Activated CD4-positive, alpha-beta T cell treated with anti-CD3 and anti-CD28 coated beads, Interleukin-2, amount 10 ng/mL, durations not matched to agents 7 days and 5 days (primary cell): ENCODE data around the gene MYG1. TPM values are rescaled to one million over a fixed set of nuclear protein-coding genes. Genes with fewer than 3 reads are reported as not detected.
"Not testable (repeated sequence)": the region's sequence is repeated elsewhere in the genome, so short reads cannot be mapped to it uniquely, and the experiment has no call there.

Source experiments
- CTCF ChIA-PET: fragments of 350-600 bp; sonication (Branson Sonifier 250); formaldehyde crosslinking; loops from one replicate; lab custom pipeline; 2021; ENCODE audit warnings: antibody characterized with exemption; lab: Charles Lee
- POLR2A ChIA-PET: fragments of 350-600 bp; sonication (Branson Sonifier 250); formaldehyde crosslinking; loops from one replicate; lab custom pipeline; 2021; ENCODE audit warnings: antibody characterized with exemption; lab: Charles Lee
- DNase-seq: peaks from one replicate; pipeline ENCODE4 v3.0.0-alpha.2; 2020
- H3K27ac Mint-ChIP-seq: one replicate; pipeline ENCODE4 v1.8.0; 2021; ENCODE audit warnings: mild to moderate bottlenecking, moderate library complexity, mixed read lengths
- H3K27me3 Mint-ChIP-seq: one replicate; pipeline ENCODE4 v1.8.0; 2021; ENCODE audit warnings: mixed read lengths
- H3K36me3 Mint-ChIP-seq: one replicate; pipeline ENCODE4 v1.8.0; 2021; ENCODE audit warnings: low read depth, mixed read lengths
- H3K4me1 Mint-ChIP-seq: one replicate; pipeline ENCODE4 v1.8.0; 2021; ENCODE audit warnings: mixed read lengths
- H3K4me3 Mint-ChIP-seq: one replicate; pipeline ENCODE4 v1.8.0; 2021; ENCODE audit warnings: mild to moderate bottlenecking, moderate library complexity, mixed read lengths
- H3K9me3 Mint-ChIP-seq: one replicate; pipeline ENCODE4 v1.8.0; 2021; ENCODE audit warnings: mixed read lengths
- total RNA-seq, 2 experiments: library from RNA; stranded (reverse); gene quantifications; one replicate each; pipeline ENCODE4 v1.2.3, GENCODE V29; 2021

MYG1 gene
- total RNA-seq, 2 experiments from 2014 or later, result 47.9 to 56.4 TPM

DNA sequence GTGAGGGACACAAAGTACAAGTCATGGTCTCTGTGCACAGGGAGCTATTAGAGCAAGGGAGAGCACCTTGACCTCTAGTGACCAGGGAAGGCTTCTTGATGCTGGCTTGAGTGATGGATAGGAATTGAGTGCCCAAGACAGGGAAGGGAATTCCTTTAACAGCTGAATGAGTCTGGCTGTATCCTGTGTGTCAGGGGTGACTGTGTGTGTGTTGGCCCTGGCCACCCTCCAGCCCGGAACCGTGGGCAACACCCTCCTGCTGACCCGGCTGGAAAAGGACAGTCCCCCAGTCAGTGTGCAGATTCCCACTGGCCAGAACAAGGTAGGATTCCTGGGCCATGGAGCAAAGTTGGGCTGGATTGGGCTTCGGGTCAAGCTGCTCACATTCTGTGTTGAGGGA lies 9.6 kb upstream of the MYG1 start:
- H3K4me1 Mint-ChIP-seq, result peaks cover 19% of the 10 kb centered on the region
- H3K36me3 Mint-ChIP-seq, result peaks cover 62% of the 10 kb centered on the region
- CTCF ChIA-PET, result interaction anchor here (0.7 to 5.5 kb wide), 8 partner anchors 10 to 76 kb away, joined by 3 to 22 read pairs (median 8); partner anchors contain the start of genes AAAS, ESPL1 and MYG1
- no peak overlapping the region for H3K27ac Mint-ChIP-seq
- no peaks in the 10 kb centered on the region for H3K9me3 Mint-ChIP-seq
- no peaks in the 10 kb centered on the region for H3K27me3 Mint-ChIP-seq
- no peak for DNase-seq
- POLR2A ChIA-PET, result no interaction called here
- no peak overlapping the region for H3K4me3 Mint-ChIP-seq

DNA sequence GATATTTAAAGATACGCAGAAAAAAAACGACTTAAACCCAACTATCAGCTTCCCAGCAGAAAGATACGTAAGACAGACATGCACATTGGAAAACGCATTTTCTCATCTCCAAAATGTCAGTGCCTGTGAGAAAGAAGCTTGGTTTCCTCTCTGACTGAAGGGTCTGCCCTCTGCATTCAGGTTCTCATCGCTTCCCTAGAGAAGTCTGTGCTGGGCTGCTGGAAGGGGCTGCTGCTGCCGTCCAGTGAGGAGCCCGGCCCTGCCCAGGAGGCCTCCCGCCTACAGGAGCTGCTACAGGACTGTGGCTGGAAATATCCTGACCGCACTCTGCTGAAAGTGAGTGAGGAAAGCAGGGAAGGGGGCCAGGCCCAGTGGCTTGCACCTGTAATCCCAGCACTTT lies 8.8 kb upstream of the MYG1 start:
- no peak for DNase-seq
- Mint-ChIP-seq H3K36me3 (peaks cover 62% of the 10 kb centered on the region), H3K4me1 (peaks cover 25% of the 10 kb centered on the region), H3K4me3 (no peak overlapping the region), H3K27me3 (no peaks in the 10 kb centered on the region), H3K9me3 (no peaks in the 10 kb centered on the region), H3K27ac (no peak overlapping the region)
- ChIA-PET CTCF (interaction anchor here (0.8 to 5.5 kb wide), 8 partner anchors 9 to 77 kb away, joined by 3 to 22 read pairs (median 4); partner anchors contain the start of genes AAAS, ESPL1 and MYG1), POLR2A (no interaction called here)

DNA sequence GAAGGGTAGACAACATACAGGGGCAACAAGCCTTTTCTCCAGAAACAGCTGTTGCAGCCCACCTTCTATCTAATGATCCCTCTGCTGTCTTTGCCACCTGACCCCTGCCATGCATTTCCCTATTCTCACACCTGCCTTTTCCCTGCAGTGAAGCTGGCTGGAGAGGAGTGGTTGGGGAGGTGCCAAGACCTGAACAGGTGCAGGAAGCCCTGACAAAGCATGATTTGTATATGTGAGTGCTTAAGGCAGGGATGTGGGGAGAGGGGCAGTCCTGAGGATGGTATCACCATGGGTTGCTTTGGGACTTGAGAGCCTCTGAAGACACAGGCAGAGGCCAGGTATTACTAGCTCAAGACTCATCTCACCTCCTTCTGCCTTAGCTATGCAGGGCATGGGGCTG lies 7.1 kb upstream of the MYG1 start:
- ChIA-PET CTCF (interaction anchor here (0.7 to 5.5 kb wide), 5 partner anchors 16 to 244 kb away, joined by 3 to 22 read pairs (median 5); partner anchors contain the start of gene AAAS), POLR2A (no interaction called here)
- H3K4me1 Mint-ChIP-seq, result peaks cover 39% of the 10 kb centered on the region
- H3K27me3 Mint-ChIP-seq, result no peaks in the 10 kb centered on the region
- H3K4me3 Mint-ChIP-seq, result no peak overlapping the region
- H3K9me3 Mint-ChIP-seq, result no peaks in the 10 kb centered on the region
- peaks cover 63% of the 10 kb centered on the region for H3K36me3 Mint-ChIP-seq
- H3K27ac Mint-ChIP-seq, result no peak overlapping the region
- no peak for DNase-seq

DNA sequence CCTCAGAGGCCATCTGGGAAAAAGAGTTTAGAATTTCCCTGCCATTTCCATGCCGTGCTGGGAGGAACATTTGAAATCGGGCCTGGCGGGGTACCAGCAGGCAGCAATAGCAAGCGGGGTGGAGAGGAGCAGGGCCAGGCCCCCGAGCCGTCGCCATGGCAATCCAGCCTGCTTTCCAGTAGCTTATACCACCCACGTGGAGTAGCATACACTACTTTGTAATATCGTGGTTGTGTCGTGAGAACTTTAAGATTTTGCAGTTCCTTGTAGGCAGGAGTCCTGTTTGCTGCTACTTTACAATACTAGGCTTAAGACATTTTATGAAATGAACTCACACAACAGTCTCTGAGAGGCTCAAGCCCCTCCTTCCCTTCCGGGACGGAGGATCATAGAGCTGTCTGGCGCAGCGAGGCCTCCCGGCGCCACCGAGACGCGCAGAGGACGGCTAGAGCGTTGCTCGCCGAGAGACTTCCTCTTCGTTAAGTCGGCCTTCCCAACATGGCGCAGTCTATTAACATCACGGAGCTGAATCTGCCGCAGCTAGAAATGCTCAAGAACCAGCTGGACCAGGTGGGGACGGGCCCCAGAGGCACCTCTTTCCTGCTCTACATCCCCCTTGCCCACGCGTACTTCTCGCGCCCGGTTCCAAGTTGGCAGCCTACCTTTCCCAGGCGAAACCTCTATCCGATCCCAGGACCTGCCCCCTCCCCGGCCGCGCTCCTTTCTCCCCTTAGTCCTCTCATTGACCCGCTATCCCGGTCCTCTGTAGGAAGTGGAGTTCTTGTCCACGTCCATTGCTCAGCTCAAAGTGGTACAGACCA lies 4.2 kb upstream of the MYG1 start, which contains the start of gene PFDN5:
PFDN5 (plus strand) TSS at position 473 of the 821 bp plus-strand sequence; CDS start at position 499, 26 bp downstream.
- peak; percentile 92 for DNase-seq
- ChIA-PET POLR2A (interaction anchor here (0.5 to 1.1 kb wide), 5 partner anchors 13 to 213 kb away, joined by 3 to 8 read pairs (median 3); partner anchors contain the start of gene AAAS), CTCF (interaction anchor here (0.5 to 1.8 kb wide), 18 partner anchors 8 to 126 kb away, joined by 3 to 20 read pairs (median 4); partner anchors contain the start of genes AAAS and ITGB7)
- H3K4me3 Mint-ChIP-seq, result peak within 1 kb of the TSS; percentile 97
- peak within 1 kb of the TSS; percentile 91 for H3K27ac Mint-ChIP-seq
- H3K4me1 Mint-ChIP-seq, result peaks cover 50% of the 10 kb centered on the region
- H3K36me3 Mint-ChIP-seq, result peaks cover 56% of the 10 kb centered on the region
- no peaks in the 10 kb centered on the region for H3K27me3 Mint-ChIP-seq
- no peaks in the 10 kb centered on the region for H3K9me3 Mint-ChIP-seq

DNA sequence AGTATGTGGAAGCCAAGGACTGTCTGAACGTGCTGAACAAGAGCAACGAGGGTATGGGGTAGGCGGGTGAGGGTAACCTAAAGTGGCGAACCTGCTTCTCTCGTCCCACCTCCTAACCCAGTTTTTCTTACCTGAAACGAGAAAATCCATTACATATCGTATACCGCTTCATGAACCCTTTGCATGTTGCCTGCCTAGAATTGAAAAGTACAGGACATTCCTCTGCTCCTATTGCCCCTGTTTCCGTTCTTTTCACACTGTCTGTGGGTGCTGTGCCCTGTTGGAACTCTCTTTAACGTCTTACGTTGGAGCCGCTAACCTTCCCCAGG lies 3.6 kb upstream of the MYG1 start:
- H3K36me3 Mint-ChIP-seq, result peaks cover 55% of the 10 kb centered on the region
- peaks cover 56% of the 10 kb centered on the region for H3K4me1 Mint-ChIP-seq

DNA sequence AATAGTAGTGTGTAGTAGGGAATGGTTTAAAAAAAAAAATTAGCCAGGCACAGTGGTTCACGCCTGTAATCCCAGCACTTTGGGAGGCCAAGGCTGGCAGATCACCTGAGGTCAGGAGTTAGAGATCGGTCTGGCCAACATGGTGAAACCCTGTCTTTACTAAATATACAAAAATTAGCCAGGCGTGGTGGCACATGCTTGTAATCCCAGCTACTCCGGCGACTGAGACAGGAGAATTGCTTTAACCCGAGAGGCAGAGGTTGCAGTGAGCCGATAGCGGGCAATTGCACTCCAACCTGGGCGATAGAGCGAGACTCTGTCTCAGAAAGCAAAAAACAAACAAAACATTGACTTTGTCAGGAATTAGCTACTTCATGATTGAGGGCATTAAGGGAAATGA lies 2.4 kb upstream of the MYG1 start:
- not testable (repeated sequence) for H3K27ac Mint-ChIP-seq, H3K9me3 Mint-ChIP-seq, DNase-seq, H3K27me3 Mint-ChIP-seq
- ChIA-PET POLR2A (interaction anchor here (0.5 kb wide), 1 partner anchor 44 kb away, joined by 3 read pairs; no protein-coding TSS in a partner anchor), CTCF (interaction anchor here (0.9 to 2.9 kb wide), 6 partner anchors 24 to 231 kb away, joined by 3 to 30 read pairs (median 4); partner anchors contain the start of gene AAAS)
- H3K36me3 Mint-ChIP-seq, result peaks cover 51% of the 10 kb centered on the region
- peak overlapping the region; percentile 97 for H3K4me3 Mint-ChIP-seq
- peaks cover 67% of the 10 kb centered on the region for H3K4me1 Mint-ChIP-seq

More for the DNA sequence above, 3.6 kb upstream of the MYG1 start:
- Mint-ChIP-seq H3K9me3 (no peaks in the 10 kb centered on the region), H3K4me3 (peak overlapping the region; percentile 97), H3K27ac (peak overlapping the region; percentile 91), H3K27me3 (no peaks in the 10 kb centered on the region)
- ChIA-PET POLR2A (interaction anchor here (0.5 to 1.1 kb wide), 5 partner anchors 12 to 213 kb away, joined by 3 to 8 read pairs (median 3); partner anchors contain the start of gene AAAS), CTCF (interaction anchor here (0.5 to 1.8 kb wide), 12 partner anchors 10 to 116 kb away, joined by 3 to 20 read pairs (median 5); partner anchors contain the start of gene AAAS)
- DNase-seq, result no peak

DNA sequence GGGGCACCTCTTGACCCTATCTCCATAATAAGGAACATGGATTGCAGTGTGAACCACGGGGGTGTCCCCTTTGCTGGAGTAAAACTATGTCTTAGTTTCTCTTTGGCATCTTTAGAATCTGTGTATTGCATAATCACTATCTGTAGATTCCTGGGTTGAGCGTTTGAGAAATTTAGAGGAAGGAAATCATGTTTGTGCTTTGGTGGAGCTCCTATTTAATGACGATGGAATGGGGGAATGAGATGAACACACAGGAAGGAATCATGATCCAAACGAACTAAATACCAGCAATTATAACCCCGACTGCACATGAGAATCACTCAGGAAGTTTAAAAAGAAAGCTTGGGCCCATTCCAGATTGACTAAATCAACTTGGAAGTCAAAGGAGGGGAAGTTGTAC lies 1.3 kb upstream of the MYG1 start:
- CTCF ChIA-PET, result interaction anchor here (0.6 to 2.9 kb wide), 10 partner anchors 10 to 232 kb away, joined by 3 to 30 read pairs (median 3); partner anchors contain the start of gene AAAS
- Mint-ChIP-seq H3K4me3 (no peak overlapping the region), H3K9me3 (no peaks in the 10 kb centered on the region), H3K27me3 (no peaks in the 10 kb centered on the region), H3K36me3 (peaks cover 50% of the 10 kb centered on the region), H3K4me1 (peaks cover 75% of the 10 kb centered on the region), H3K27ac (no peak overlapping the region)
- POLR2A ChIA-PET, result interaction anchor here (1.5 kb wide), 1 partner anchor 23 kb away, joined by 4 read pairs; the partner anchor contains the start of gene AAAS
- no peak for DNase-seq

DNA sequence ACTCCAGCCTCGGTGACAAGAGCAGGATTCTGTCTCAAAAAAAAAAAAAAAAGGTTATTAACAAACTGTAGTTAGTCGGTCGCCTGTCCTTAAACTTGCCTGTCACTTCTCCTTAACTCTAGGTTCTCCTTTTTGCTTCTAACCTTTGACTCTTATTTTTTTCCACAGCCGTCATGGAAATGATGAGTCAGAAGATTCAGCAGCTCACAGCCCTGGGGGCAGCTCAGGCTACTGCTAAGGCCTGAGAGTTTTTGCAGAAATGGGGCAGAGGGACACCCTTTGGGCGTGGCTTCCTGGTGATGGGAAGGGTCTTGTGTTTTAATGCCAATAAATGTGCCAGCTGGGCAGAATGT lies 418 bp upstream of the MYG1 start:
- Mint-ChIP-seq H3K36me3 (peaks cover 44% of the 10 kb centered on the region), H3K4me1 (peaks cover 73% of the 10 kb centered on the region)

DNA sequence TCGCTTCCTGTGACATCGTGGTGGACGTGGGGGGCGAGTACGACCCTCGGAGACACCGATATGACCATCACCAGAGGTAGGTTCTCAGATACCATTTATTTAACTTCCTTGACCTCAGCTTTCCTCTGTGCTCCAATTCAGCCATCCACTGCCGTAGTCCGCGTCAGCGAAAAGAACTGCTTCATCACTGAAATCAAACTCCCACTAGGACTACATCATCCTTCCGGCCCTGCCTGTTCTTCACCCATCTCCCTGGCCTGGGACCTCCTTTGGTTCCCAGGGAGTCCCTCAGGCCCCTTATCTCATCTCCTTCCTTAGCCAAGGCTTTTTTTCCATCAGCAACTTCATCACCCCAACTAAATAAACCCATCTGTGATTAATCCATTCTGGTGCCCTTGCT lies 692 bp downstream of the MYG1 start:
- Mint-ChIP-seq H3K4me3 (peak overlapping the region; percentile 89), H3K4me1 (peaks cover 63% of the 10 kb centered on the region), H3K27me3 (no peaks in the 10 kb centered on the region), H3K9me3 (no peaks in the 10 kb centered on the region), H3K27ac (peak overlapping the region; percentile 86), H3K36me3 (peaks cover 38% of the 10 kb centered on the region)
- POLR2A ChIA-PET, result interaction anchor here (0.6 kb wide), 1 partner anchor 122 kb away, joined by 3 read pairs; no protein-coding TSS in a partner anchor
- CTCF ChIA-PET, result interaction anchor here (0.7 to 3.2 kb wide), 3 partner anchors 21 to 53 kb away, joined by 3 to 30 read pairs (median 16); partner anchors contain the start of gene AAAS
- DNase-seq, result no peak

More for the DNA sequence above, 418 bp upstream of the MYG1 start:
- Mint-ChIP-seq H3K27me3 (no peaks in the 10 kb centered on the region), H3K9me3 (no peaks in the 10 kb centered on the region), H3K4me3 (peak overlapping the region; percentile 89), H3K27ac (peak overlapping the region; percentile 86)
- DNase-seq, result peak; percentile 53
- ChIA-PET CTCF (interaction anchor here (0.7 to 2.9 kb wide), 12 partner anchors 8 to 104 kb away, joined by 3 to 30 read pairs (median 3); partner anchors contain the start of genes AAAS and ESPL1), POLR2A (interaction anchor here (1.5 kb wide), 1 partner anchor 22 kb away, joined by 4 read pairs; the partner anchor contains the start of gene AAAS)

DNA sequence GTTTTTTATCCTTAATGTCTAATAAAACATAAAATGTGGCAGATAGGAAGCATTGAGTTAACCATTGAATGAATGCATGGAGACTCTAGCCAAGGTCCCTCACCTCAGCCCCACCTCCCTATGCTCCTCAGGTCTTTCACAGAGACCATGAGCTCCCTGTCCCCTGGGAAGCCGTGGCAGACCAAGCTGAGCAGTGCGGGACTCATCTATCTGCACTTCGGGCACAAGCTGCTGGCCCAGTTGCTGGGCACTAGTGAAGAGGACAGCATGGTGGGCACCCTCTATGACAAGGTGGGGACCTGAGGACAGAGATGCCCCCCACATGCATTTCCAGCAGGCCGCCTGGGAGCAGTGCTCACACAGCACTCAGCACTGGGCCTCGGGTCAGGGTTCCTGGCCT lies 3.4 kb downstream of the MYG1 start:
- H3K9me3 Mint-ChIP-seq, result no peaks in the 10 kb centered on the region
- peaks cover 40% of the 10 kb centered on the region for H3K4me1 Mint-ChIP-seq
- H3K27me3 Mint-ChIP-seq, result no peaks in the 10 kb centered on the region
- H3K27ac Mint-ChIP-seq, result no peak overlapping the region
- DNase-seq, result no peak
- ChIA-PET POLR2A (no interaction called here), CTCF (interaction anchor here (0.7 to 3.2 kb wide), 6 partner anchors 8 to 18 kb away, joined by 3 to 16 read pairs (median 4); partner anchors contain the start of genes AAAS and PFDN5)
- H3K36me3 Mint-ChIP-seq, result peaks cover 38% of the 10 kb centered on the region
- H3K4me3 Mint-ChIP-seq, result no peak overlapping the region

DNA sequence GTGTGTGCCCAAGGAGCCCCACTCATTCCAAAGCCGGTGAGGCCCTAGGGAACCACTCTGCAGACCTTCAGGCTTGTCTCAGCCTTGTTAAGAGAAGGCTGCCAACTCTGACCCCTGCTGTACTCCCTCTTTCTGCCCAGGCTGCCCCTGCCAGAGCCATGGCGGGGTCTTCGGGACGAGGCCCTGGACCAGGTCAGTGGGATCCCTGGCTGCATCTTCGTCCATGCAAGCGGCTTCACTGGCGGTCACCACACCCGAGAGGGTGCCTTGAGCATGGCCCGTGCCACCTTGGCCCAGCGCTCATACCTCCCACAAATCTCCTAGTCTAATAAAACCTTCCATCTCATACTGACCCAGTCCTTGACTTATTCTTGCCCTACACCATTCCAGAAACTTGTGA lies 7.3 kb downstream of the MYG1 start:
- Mint-ChIP-seq H3K27me3 (no peaks in the 10 kb centered on the region), H3K4me3 (no peak overlapping the region), H3K9me3 (no peaks in the 10 kb centered on the region), H3K27ac (no peak overlapping the region), H3K36me3 (peaks cover 29% of the 10 kb centered on the region), H3K4me1 (peaks cover 10% of the 10 kb centered on the region)
- POLR2A ChIA-PET, result no interaction called here
- CTCF ChIA-PET, result interaction anchor here (0.7 to 2.5 kb wide), 2 partner anchors 12 to 15 kb away, joined by 3 to 11 read pairs; partner anchors contain the start of genes AAAS and PFDN5
- DNase-seq, result no peak

DNA sequence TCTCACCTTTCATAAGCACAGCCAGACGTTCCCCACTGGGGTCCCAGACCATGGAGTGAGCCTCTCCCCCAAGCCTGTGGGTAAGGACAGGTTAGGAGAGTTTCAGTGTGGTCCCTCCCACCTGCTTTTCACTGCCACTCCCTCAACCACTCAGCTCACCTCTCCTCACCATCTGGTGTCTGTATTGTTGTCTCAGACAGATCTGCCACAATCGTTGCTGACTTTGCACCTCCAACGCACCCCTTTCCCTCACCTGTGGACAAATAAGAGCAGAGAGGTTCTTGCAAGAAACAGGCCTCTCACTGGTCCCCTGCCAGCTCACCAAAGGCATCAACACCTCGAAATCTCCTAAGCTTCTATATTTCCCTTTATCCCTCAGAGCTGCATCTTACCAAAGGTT lies 8.8 kb downstream of the MYG1 start:
- DNase-seq, result no peak
- Mint-ChIP-seq H3K27ac (no peak overlapping the region), H3K9me3 (no peaks in the 10 kb centered on the region), H3K36me3 (peaks cover 24% of the 10 kb centered on the region), H3K4me3 (no peak overlapping the region), H3K4me1 (no peaks in the 10 kb centered on the region), H3K27me3 (no peaks in the 10 kb centered on the region)
- ChIA-PET POLR2A (interaction anchor here (0.6 kb wide), 1 partner anchor 13 kb away, joined by 4 read pairs; the partner anchor contains the start of gene PFDN5), CTCF (interaction anchor here (0.8 to 5.3 kb wide), 6 partner anchors 9 to 148 kb away, joined by 3 to 40 read pairs (median 4); partner anchors contain the start of genes AAAS and MYG1)
